ENCODE data around the gene ZC3H13. TPM values are rescaled to one million over a fixed set of nuclear protein-coding genes. Genes with fewer than 3 reads are reported as not detected.

Gene ZC3H13
- total RNA-seq, 4 donors from 2014 or later = 18.8 to 40.6 (median 34.7) TPM

DNA sequence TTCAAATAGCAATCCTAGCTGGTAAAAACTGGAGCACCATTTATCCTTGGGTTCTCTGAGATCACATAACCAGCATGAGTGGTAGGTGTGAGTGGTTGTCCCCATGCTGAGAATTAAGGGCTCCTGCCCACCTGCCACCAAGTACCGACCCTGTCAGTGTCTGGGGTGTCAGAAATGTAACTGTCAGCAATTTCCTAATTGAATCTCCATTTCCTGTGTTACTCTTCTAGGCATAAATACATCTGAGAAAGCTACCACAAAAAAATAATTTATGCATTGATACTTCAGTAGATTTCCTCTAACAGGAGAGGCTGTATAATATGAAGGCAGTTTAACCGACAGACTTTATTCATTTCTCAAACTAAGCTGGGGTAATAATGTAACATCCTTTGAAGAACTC, 27.2 kb upstream of the ZC3H13 start:
- TF ChIP-seq POLR2A (IDR thresholded peaks at IDR 0.05) (no peak), POLR2AphosphoS5 (IDR thresholded peaks at IDR 0.05) (no peak), EP300 (IDR thresholded peaks at IDR 0.05) (no peak)
- TF ChIP-seq, protein P1, sequence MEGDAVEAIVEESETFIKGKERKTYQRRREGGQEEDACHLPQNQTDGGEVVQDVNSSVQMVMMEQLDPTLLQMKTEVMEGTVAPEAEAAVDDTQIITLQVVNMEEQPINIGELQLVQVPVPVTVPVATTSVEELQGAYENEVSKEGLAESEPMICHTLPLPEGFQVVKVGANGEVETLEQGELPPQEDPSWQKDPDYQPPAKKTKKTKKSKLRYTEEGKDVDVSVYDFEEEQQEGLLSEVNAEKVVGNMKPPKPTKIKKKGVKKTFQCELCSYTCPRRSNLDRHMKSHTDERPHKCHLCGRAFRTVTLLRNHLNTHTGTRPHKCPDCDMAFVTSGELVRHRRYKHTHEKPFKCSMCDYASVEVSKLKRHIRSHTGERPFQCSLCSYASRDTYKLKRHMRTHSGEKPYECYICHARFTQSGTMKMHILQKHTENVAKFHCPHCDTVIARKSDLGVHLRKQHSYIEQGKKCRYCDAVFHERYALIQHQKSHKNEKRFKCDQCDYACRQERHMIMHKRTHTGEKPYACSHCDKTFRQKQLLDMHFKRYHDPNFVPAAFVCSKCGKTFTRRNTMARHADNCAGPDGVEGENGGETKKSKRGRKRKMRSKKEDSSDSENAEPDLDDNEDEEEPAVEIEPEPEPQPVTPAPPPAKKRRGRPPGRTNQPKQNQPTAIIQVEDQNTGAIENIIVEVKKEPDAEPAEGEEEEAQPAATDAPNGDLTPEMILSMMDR (IDR thresholded peaks at IDR 0.05) = no peak
- H3K4me3 ChIP-seq = no peak overlapping the region
- H3K4me1 ChIP-seq = no peaks in the 10 kb centered on the region
- no peak for DNase-seq (ENCODE audit: low spot score in 2 of 2)
- H3K27me3 ChIP-seq = no peaks in the 10 kb centered on the region
- no peaks in the 10 kb centered on the region for H3K9me3 ChIP-seq
- H3K27ac ChIP-seq = no peak overlapping the region
- H3K36me3 ChIP-seq = no peaks in the 10 kb centered on the region
- 68% methylated on average over 2 of the region's 2 CpGs for WGBS

DNA sequence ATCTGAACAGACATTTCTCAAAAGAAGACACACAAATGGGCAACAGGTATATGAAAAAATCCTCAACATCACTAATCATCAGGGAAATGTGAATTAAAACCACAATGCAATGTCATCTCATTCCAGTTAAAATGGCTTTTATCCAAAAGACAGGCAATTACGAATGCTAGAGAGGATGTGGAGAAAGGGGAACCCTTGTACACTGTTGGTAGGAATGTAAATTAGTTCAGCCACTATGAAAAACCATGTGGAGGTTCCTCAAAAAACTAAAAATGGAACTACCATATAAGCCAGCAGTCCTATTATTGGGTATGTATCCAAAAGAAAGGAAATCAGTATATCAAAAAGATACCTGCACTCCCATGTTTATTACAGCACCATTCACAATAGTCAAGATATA, 24.7 kb upstream of the ZC3H13 start:
- Histone ChIP-seq H3K4me1 (no peaks in the 10 kb centered on the region), H3K27ac (no peak overlapping the region), H3K9me3 (no peaks in the 10 kb centered on the region), H3K36me3 (no peaks in the 10 kb centered on the region), H3K27me3 (no peaks in the 10 kb centered on the region), H3K4me3 (no peak overlapping the region)
- DNase-seq (ENCODE audit: low spot score in 2 of 2) = no peak
- 52% methylated on average over 1 of the region's 1 CpG for WGBS
- TF ChIP-seq EP300 (IDR thresholded peaks at IDR 0.05) (no peak), POLR2AphosphoS5 (IDR thresholded peaks at IDR 0.05) (no peak), POLR2A (IDR thresholded peaks at IDR 0.05) (no peak)
- TF ChIP-seq, protein P1 (IDR thresholded peaks at IDR 0.05) = no peak

DNA sequence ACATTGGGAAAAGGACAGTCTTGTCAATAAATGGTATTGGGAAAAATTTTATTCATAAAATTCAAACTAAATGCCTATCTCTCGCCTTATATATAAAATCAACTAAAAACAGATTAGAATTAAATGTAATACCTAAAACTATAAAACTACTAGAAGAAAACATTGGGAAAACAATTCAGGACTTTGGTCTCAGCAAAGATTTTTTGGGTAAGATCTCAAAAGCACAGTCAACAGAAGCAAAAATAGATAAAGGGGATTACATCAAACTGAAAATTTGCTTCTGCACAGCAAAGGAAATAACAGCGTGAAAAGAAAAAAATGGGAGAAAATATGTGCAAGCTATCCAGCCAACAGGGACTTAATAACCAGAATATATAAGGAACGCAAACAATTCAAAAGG, 24.3 kb upstream of the ZC3H13 start:
- Histone ChIP-seq H3K4me3 (no peak overlapping the region), H3K27me3 (no peaks in the 10 kb centered on the region), H3K4me1 (no peaks in the 10 kb centered on the region), H3K9me3 (no peaks in the 10 kb centered on the region), H3K36me3 (no peaks in the 10 kb centered on the region), H3K27ac (no peak overlapping the region)
- DNase-seq (ENCODE audit: low spot score in 2 of 2) = no peak
- TF ChIP-seq, protein P1 (IDR thresholded peaks at IDR 0.05) = no peak
- no peak for TF ChIP-seq POLR2AphosphoS5 (IDR thresholded peaks at IDR 0.05)
- TF ChIP-seq POLR2A (IDR thresholded peaks at IDR 0.05) = no peak
- TF ChIP-seq EP300 (IDR thresholded peaks at IDR 0.05) = no peak
- 90% methylated on average over 3 of the region's 3 CpGs for WGBS

DNA sequence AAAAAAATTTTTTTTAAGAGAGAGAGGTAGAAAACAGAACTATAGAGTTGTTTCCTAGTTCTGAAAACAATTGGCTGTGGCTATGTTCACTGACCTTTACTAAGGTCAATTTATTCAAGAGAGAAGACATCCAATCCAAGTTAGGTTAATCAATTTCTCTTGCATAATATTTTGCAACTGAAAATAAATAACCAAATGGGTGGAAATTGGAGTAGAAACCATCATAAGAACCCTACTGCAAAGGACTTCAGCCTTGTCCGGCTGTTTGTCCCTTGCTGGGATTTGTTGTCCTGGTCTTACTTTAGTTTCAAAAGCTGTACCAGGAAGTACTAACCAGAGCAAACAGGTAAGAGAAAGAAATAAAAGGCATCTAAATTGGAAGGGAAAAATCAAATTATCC, 23.3 kb upstream of the ZC3H13 start:
- no peaks in the 10 kb centered on the region for H3K9me3 ChIP-seq
- DNase-seq (ENCODE audit: low spot score in 2 of 2) = no peak
- no peak for TF ChIP-seq POLR2AphosphoS5 (IDR thresholded peaks at IDR 0.05)
- TF ChIP-seq, protein P1 (IDR thresholded peaks at IDR 0.05) = no peak
- H3K4me1 ChIP-seq = no peaks in the 10 kb centered on the region
- H3K4me3 ChIP-seq = no peak overlapping the region
- no peak overlapping the region for H3K27ac ChIP-seq
- no peaks in the 10 kb centered on the region for H3K36me3 ChIP-seq
- no peaks in the 10 kb centered on the region for H3K27me3 ChIP-seq
- WGBS = 100% methylated on average over 1 of the region's 1 CpG

DNA sequence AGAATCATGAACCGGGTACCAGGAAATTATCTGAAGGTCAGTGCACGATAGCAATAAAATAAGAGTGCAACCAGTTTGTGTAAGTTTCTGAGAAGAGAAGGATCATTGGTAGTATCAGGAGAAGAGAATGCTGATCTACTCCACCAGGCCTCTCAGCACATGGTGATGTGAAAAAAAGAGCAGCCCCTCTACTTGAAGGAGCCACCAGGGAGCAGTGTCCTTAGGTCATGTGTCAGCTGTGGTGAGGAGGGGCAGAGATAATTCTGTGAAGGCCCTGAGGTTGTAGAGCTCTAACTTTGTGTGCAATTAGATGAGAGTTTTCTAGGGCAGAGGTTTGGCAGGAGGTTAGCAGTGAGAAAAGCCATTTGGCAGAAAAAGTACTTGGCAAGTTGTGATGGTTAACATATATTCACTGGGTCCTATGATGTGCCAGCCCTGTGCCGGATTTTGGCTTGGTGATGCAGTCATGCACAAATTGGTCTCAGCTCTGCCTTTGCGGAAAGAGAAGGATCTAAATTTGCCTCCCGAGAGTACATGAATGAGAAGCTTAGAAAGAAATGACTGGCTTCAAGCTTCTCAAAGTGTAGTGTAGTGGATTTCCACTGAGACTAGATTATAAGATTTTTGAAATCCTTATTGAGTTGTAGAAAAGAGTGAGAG, 19.2 kb upstream of the ZC3H13 start:
- WGBS = 64% methylated on average over 5 of the region's 5 CpGs
- no peak for TF ChIP-seq POLR2AphosphoS5 (IDR thresholded peaks at IDR 0.05)
- no peak for TF ChIP-seq POLR2A (IDR thresholded peaks at IDR 0.05)
- TF ChIP-seq, protein P1 (IDR thresholded peaks at IDR 0.05) = no peak
- TF ChIP-seq EP300 (IDR thresholded peaks at IDR 0.05) = no peak
- Histone ChIP-seq H3K4me1 (no peaks in the 10 kb centered on the region), H3K9me3 (no peaks in the 10 kb centered on the region), H3K4me3 (no peak overlapping the region), H3K27ac (no peak overlapping the region), H3K36me3 (no peaks in the 10 kb centered on the region), H3K27me3 (no peaks in the 10 kb centered on the region)
- DNase-seq (ENCODE audit: low spot score in 2 of 2) = no peak
